HAP-1 (cell line): ENCODE data around the gene AFAP1L1.

Source experiments
- DNase-seq, 2 experiments: peaks; one replicate each; pipeline ENCODE4 v3.0.0-alpha.2; 2016 to 2020; ENCODE audit warnings: low spot score in 2 of 2
- H3K27me3 ChIP-seq: fragments of 250-450 bp; sonication (Bioruptor Pico); 2 replicates; pipeline ENCODE4 v1.5.1; 2020; ENCODE audit warnings: low read depth, mild to moderate bottlenecking, moderate library complexity
- H3K36me3 ChIP-seq: fragments of 250-450 bp; sonication (Bioruptor Pico); replicated peaks from 2 replicates; pipeline ENCODE4 v1.5.1; 2020; ENCODE audit warnings: mild to moderate bottlenecking
- H3K4me1 ChIP-seq: fragments of 250-450 bp; sonication (Bioruptor Pico); 2 replicates; pipeline ENCODE4 v1.5.1; 2020; ENCODE audit warnings: mild to moderate bottlenecking
- H3K4me3 ChIP-seq: fragments of 250-450 bp; sonication (Bioruptor Pico); 2 replicates; pipeline ENCODE4 v1.5.1; 2020; ENCODE audit warnings: mild to moderate bottlenecking, moderate library complexity
- H3K9me3 ChIP-seq: fragments of 250-450 bp; sonication (Bioruptor Pico); 2 replicates; pipeline ENCODE4 v1.5.1; 2020; ENCODE audit warnings: mild to moderate bottlenecking, moderate library complexity
- in situ Hi-C: fragments of 300-500 bp; cut with MboI; formaldehyde crosslinking; loops from 3 replicates; pipeline ENCODE4 v1.14.3; 2020; ENCODE audit warnings: low sequenced_read_pairs, inconsistent platforms, mixed read lengths

AFAP1L1 gene

DNA sequence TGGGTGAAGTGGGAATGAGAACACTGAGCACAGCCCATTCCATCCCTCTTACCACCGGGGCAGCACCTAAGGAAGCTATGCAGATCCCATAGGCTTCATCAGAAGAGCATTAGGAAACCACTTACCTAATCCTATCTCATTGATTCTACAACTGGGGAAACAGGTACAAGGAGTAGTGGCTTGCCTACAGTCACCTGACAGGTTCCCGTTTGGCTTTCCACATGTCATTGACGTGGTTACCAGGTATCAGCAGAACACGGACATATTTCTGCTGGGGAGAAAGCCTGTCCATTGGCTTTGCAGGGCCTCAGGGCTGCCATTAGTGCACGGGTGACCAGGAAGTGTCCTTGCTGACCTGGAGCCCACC is 11.3 kb downstream of the AFAP1L1 start:
- no peak overlapping the region for H3K4me3 ChIP-seq
- 0 out of 2 replicates have a peak, but pooled peaks cover 3% of the 10 kb centered on the region for H3K27me3 ChIP-seq
- DNase-seq: no peak
- H3K4me1 ChIP-seq: no peaks in the 10 kb centered on the region
- in situ Hi-C loops: no loop called here
- no peaks in the 10 kb centered on the region for H3K9me3 ChIP-seq
- H3K36me3 ChIP-seq: no peaks in the 10 kb centered on the region

GRCh38 chr5:149283626-149284480 is 12.2 kb downstream of the AFAP1L1 start:
- DNase-seq: no peak
- Histone ChIP-seq H3K4me3 (no peak overlapping the region), H3K4me1 (no peaks in the 10 kb centered on the region), H3K36me3 (no peaks in the 10 kb centered on the region), H3K27me3 (0 out of 2 replicates have a peak, but pooled peaks cover 3% of the 10 kb centered on the region), H3K9me3 (no peaks in the 10 kb centered on the region)
- in situ Hi-C loops: no loop called here

DNA sequence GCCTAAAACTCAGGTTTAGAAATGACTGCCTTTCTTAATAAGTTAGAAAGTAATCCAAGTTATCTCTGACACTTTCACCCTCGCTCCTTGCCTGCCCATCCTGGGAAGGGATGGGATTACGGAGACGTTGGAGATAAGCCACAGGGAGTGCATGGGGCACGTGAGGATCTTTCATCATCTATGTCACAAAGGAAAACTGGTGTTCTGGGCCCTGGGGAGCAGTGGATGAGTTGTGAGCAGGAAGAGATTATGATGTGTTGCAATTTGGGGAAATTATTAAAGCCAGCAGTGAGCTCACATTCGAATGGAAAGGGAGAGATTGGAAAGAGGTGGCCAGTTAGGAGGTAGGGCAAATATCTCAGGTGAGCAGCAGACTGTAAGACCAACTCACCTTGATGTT is 12.8 kb downstream of the AFAP1L1 start:
- H3K4me1 ChIP-seq: no peaks in the 10 kb centered on the region
- no peaks in the 10 kb centered on the region for H3K9me3 ChIP-seq
- DNase-seq: no peak
- H3K36me3 ChIP-seq: no peaks in the 10 kb centered on the region
- 0 out of 2 replicates have a peak, but pooled peaks cover 3% of the 10 kb centered on the region for H3K27me3 ChIP-seq
- in situ Hi-C loops: no loop called here
- no peak overlapping the region for H3K4me3 ChIP-seq

DNA sequence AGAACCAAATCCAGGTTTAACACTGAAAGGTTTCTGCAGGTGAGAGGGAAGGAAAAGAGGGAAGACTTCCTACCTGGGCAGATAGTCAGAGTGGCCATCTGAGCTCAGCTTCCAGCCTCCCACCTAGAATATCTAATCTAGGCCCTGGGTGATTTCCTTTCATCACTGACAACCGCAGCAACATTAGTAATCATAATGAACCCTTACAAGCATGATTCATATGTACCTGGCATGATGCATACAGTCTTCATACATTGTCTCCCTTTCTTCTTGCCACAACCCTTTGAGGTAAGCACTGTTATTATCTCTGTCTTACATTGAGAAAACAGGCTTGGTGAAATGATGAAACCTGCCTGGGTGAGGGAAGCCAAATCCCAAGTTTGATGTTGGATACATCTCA is 13.5 kb downstream of the AFAP1L1 start:
- 0 out of 2 replicates have a peak, but pooled peaks cover 3% of the 10 kb centered on the region for H3K27me3 ChIP-seq
- no peak for DNase-seq
- H3K36me3 ChIP-seq: no peaks in the 10 kb centered on the region
- no peaks in the 10 kb centered on the region for H3K4me1 ChIP-seq
- no peaks in the 10 kb centered on the region for H3K9me3 ChIP-seq
- in situ Hi-C loops: no loop called here
- no peak overlapping the region for H3K4me3 ChIP-seq

GRCh38 chr5:149288436-149288835 is 16.8 kb downstream of the AFAP1L1 start:
- Histone ChIP-seq H3K4me3 (no peak overlapping the region), H3K36me3 (no peaks in the 10 kb centered on the region), H3K27me3 (0 out of 2 replicates have a peak, but pooled peaks cover 5% of the 10 kb centered on the region), H3K4me1 (no peaks in the 10 kb centered on the region), H3K9me3 (no peaks in the 10 kb centered on the region)
- in situ Hi-C loops: no loop called here
- no peak for DNase-seq

GRCh38 chr5:149289301-149289700 is 17.6 kb downstream of the AFAP1L1 start:
- in situ Hi-C loops: no loop called here
- H3K4me1 ChIP-seq: no peaks in the 10 kb centered on the region

DNA sequence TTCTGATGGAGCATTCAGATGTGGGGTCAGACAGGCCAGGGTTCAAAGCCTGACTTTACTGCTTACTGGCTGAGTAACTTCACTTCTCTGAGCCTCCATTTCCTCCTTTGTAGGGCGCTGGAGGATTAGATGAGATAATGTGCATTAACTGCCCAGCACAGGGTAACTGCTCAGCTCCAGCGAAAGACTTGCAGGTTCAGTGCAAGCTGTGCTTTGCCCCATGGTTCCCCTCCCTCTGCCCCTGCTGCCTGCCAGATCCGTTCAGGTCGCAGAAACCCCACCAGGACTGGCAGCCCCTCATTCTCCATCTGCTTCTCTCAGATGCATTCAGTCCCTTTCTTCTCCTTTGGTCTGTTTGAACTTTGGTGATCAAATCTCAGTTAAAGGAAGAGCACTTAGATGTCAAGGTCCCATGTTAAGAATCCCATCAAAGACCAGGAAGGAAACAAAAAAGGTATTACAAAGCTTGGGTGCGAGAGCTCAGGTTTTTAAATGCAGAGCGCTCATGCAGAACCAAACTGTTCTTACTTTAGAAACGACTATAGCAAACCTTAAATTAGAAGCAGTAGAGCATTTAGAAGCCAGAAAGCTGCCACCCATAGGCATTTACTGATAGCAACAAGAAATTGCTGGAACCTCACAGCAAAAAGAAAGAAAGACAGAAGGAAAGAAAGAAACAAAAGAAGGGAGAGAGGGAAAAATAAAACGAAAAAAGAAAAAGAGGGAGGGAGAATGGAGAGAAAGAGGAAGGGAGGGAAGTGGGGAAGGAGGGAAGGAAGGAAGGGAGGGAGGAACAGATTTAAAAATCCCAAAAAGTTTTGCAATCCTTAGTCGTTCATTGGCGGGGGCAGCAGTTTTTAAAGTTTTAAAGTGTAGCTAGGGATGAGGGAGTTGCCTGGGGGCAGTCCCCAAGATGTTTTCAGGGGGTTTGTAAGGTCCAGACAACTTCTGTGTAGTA is 23.5 kb downstream of the AFAP1L1 start:
- peaks cover 9% of the 10 kb centered on the region for H3K27me3 ChIP-seq
- H3K36me3 ChIP-seq: no peaks in the 10 kb centered on the region
- H3K9me3 ChIP-seq: no peaks in the 10 kb centered on the region
- in situ Hi-C loops: no loop called here
- DNase-seq: no peak
- H3K4me1 ChIP-seq: no peaks in the 10 kb centered on the region
- H3K4me3 ChIP-seq: no peak overlapping the region

More at GRCh38 chr5:149289301-149289700, 17.6 kb downstream of the AFAP1L1 start:
- no peaks in the 10 kb centered on the region for H3K9me3 ChIP-seq
- no peaks in the 10 kb centered on the region for H3K36me3 ChIP-seq
- peaks cover 3% of the 10 kb centered on the region; the same call in 1 of the 2 replicates for H3K27me3 ChIP-seq
- no peak overlapping the region for H3K4me3 ChIP-seq
- no peak for DNase-seq

GRCh38 chr5:149297340-149298025 is 25.8 kb downstream of the AFAP1L1 start:
- no peak overlapping the region for H3K4me3 ChIP-seq
- in situ Hi-C loops: no loop called here
- no peak for DNase-seq
- no peaks in the 10 kb centered on the region for H3K36me3 ChIP-seq
- no peaks in the 10 kb centered on the region for H3K9me3 ChIP-seq
- no peaks in the 10 kb centered on the region for H3K4me1 ChIP-seq
- H3K27me3 ChIP-seq: peaks cover 9% of the 10 kb centered on the region

DNA sequence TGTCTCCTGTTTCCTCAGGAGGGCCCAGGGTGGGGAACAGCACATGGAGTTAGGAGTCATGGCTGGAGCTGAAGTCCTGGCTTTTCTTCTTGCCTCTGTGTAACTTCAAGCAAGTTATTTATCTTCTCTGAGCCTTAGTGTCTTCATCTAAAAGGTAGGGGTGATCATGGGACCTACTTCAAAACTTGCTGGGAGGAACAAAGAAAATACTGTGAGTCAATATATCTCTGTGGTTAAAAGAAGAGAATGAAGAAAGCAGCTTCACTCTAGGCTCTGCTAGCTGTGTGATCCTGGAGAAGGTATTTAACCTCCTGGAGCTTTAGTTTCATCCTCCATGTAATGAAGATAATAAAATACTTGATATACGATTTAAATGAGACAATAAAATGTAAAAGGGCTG is 26.5 kb downstream of the AFAP1L1 start:
- H3K36me3 ChIP-seq: no peaks in the 10 kb centered on the region
- no peak for DNase-seq
- no peaks in the 10 kb centered on the region for H3K9me3 ChIP-seq
- in situ Hi-C loops: no loop called here
- no peaks in the 10 kb centered on the region for H3K4me1 ChIP-seq
- no peak overlapping the region for H3K4me3 ChIP-seq
- peaks cover 6% of the 10 kb centered on the region for H3K27me3 ChIP-seq

DNA sequence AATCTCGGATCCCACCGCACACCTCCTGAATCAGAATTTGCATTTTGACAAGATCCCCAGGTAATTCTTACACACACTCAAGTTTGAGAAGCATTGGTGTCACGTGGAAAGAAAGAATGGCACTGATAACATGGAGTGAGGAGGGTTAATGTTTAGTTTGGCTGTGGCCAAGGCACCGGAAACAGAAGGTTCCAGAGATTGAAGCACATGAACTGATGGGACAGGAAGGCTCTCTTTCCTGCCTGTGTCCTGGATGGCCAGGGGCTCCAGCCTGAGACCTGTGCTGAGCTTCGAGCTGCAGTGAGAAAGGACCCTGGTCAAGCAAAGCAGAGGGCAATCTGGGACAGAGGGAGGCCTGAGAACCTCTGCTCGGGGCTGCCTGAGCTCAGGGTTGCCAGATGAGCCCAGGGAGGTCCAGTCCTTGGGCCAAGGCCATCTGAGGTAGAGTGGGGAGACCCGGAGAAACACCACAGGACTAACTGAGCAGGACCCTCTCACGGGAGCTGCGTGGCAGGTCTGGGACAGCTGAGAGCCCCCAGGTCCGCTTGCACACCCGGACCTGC is 27.3 kb downstream of the AFAP1L1 start:
- Histone ChIP-seq H3K27me3 (peaks cover 6% of the 10 kb centered on the region), H3K4me1 (no peaks in the 10 kb centered on the region), H3K9me3 (no peaks in the 10 kb centered on the region), H3K36me3 (no peaks in the 10 kb centered on the region), H3K4me3 (no peak overlapping the region)
- no peak for DNase-seq
- in situ Hi-C loops: no loop called here

DNA sequence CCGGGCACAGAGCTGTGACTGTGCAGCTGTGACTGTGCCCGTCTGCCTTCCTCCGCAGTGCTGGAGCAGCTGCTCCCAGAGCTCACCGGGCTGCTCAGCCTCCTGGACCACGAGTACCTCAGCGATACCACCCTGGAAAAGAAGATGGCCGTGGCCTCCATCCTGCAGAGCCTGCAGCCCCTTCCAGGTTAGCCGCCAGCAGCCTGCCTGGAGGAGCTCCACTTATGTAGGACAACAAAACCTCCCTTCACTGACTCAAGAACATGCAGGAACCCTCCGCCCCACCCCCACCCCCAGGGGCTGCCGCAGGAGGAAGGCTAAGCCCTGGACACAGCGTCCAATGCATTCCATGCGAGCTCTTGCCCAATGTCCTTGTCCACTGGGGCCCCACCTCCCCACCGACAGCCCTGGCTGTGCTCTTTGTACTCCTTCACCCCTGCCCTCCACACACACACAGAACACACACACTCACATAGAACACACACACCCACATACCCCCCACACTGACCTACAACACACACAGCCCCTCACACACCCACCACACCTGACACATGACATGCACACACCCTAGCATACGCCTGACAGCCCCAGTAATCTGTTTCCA is 27.9 kb downstream of the AFAP1L1 start:
- no peaks in the 10 kb centered on the region for H3K9me3 ChIP-seq
- H3K36me3 ChIP-seq: no peaks in the 10 kb centered on the region
- H3K27me3 ChIP-seq: peaks cover 6% of the 10 kb centered on the region
- in situ Hi-C loops: no loop called here
- H3K4me3 ChIP-seq: no peak overlapping the region
- DNase-seq: no peak
- H3K4me1 ChIP-seq: no peaks in the 10 kb centered on the region

- Histone ChIP-seq H3K9me3 (no peaks in the 10 kb centered on the region), H3K36me3 (no peaks in the 10 kb centered on the region), H3K4me3 (no peak overlapping the region), H3K4me1 (no peaks in the 10 kb centered on the region), H3K27me3 (peaks cover 4% of the 10 kb centered on the region)
- in situ Hi-C loops: no loop called here
- no peak for DNase-seq
Measured at GRCh38 chr5:149300441-149300840, 28.8 kb downstream of the AFAP1L1 start.
